HUES6 (cell line): ENCODE measurements around the gene SLC25A17.

Source experiments
- H3K27ac ChIP-seq: 2 replicates; pipeline ENCODE4 v1.7.0; 2013; ENCODE audit warnings: low read depth, mild to moderate bottlenecking, low read length, inconsistent platforms
- H3K27me3 ChIP-seq: 2 replicates; pipeline ENCODE4 v1.6.1; 2013; ENCODE audit warnings: low read length; ENCODE audit not compliant: control insufficient read depth, insufficient read depth
- H3K36me3 ChIP-seq: 2 replicates; pipeline ENCODE4 v1.6.1; 2013; ENCODE audit warnings: low read length; ENCODE audit not compliant: control insufficient read depth, insufficient read depth
- H3K4me1 ChIP-seq: 2 replicates; pipeline ENCODE4 v1.6.1; 2013; ENCODE audit warnings: low read length; ENCODE audit not compliant: control insufficient read depth, insufficient read depth
- H3K4me3 ChIP-seq: 2 replicates; pipeline ENCODE4 v1.5.1; 2013; ENCODE audit warnings: low read depth, low read length
- H3K9ac ChIP-seq: one replicate; pipeline ENCODE4 v1.6.1; 2013; ENCODE audit warnings: mild to moderate bottlenecking, low read length
- H3K9me3 ChIP-seq: 2 replicates; pipeline ENCODE4 v1.6.1; 2013; ENCODE audit warnings: low read depth, low read length; ENCODE audit not compliant: control insufficient read depth, insufficient read depth

The SLC25A17 gene

DNA sequence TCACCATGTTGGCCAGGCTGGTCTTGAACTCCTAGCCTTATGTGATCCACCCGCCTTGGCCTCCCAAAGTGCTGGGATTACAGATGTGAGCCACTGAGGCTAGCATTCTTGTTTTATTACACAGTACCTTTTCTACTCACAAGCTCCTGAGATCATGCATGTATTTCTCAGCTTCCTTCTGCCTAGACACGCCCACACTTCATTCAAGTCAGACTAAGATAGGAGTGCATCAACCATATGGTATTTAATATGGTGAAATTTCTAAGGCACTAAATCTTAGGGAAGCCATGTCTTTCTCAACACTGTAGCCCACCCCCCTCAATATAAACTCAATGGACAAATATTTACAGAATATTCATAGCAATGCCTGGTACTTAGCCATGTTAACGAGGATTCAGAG lies 62.1 kb downstream of the SLC25A17 start:
- 0 out of 2 replicates have a peak, but pooled peaks cover 3% of the 10 kb centered on the region for H3K4me1 ChIP-seq
- H3K4me3 ChIP-seq = no peak overlapping the region
- no peaks in the 10 kb centered on the region for H3K27me3 ChIP-seq
- H3K9ac ChIP-seq = no peak overlapping the region
- H3K27ac ChIP-seq = no peak overlapping the region
- H3K9me3 ChIP-seq = no peaks in the 10 kb centered on the region
- no peaks in the 10 kb centered on the region for H3K36me3 ChIP-seq

DNA sequence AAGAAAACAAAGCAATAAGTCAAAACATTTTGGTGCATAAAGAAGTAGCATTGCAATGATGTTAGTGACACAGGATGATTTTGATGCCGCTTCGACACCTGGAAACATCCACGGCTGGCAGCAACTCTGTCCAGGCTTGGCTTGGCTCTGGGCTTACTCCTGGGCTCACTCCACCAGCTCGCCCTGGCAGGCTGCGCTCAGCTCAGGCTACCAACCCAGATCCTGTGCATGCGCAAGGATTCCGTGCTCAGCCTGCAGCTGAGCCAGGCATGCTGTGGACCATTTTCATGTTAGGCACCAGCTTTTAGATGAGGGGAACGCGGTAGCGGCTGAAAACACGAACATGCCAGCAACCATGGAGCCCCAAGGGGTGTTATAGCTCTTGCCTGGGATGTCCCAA lies 66.0 kb downstream of the SLC25A17 start:
- Histone ChIP-seq H3K36me3 (no peaks in the 10 kb centered on the region), H3K4me3 (no peak overlapping the region), H3K9ac (no peak overlapping the region), H3K27ac (no peak overlapping the region), H3K9me3 (peaks cover 10% of the 10 kb centered on the region), H3K4me1 (peaks cover 11% of the 10 kb centered on the region), H3K27me3 (no peaks in the 10 kb centered on the region)

DNA sequence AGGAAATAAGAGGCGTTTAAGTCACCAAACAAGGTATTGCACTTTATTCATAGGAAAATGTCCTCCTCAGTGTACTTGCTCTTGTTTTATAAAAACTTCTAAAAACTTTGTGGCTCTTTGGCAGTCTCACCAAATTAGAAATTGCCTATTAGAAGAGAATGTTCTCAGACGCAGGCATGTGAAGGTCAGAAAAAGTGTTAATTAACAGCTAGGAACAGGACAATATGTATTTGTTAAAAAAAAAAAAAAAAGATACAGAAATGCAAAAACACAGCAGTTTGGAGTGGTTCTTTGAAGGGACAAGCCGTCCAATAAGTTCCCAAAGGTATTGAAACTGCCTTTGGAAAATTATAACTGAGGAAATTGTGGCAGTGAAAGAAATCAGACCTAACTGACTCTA lies 67.9 kb downstream of the SLC25A17 start:
- Histone ChIP-seq H3K4me1 (peaks cover 11% of the 10 kb centered on the region), H3K27ac (no peak overlapping the region), H3K4me3 (no peak overlapping the region), H3K36me3 (no peaks in the 10 kb centered on the region), H3K9me3 (peaks cover 16% of the 10 kb centered on the region), H3K27me3 (no peaks in the 10 kb centered on the region), H3K9ac (no peak overlapping the region)

DNA sequence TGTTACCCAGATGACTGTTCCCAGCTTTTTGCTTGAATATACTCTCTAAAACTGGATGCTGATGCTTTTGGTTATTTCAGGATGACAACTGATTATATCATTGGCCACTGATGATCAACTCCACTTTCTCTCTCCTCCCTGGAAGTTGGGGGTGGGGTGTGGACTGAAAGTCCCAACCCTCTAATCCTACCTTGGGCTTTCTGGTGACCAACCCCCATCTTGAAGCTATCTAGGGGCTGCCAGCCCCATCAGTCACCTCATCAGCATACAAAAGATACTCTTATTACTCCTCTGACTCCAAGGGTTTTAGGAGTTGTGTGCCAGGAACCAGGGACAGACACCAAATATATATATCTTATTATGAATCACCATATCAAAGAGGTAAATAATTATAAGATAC lies 69.3 kb downstream of the SLC25A17 start:
- Histone ChIP-seq H3K4me1 (peaks cover 11% of the 10 kb centered on the region), H3K27ac (no peak overlapping the region), H3K27me3 (no peaks in the 10 kb centered on the region), H3K9ac (no peak overlapping the region), H3K9me3 (peaks cover 16% of the 10 kb centered on the region), H3K4me3 (no peak overlapping the region), H3K36me3 (no peaks in the 10 kb centered on the region)

DNA sequence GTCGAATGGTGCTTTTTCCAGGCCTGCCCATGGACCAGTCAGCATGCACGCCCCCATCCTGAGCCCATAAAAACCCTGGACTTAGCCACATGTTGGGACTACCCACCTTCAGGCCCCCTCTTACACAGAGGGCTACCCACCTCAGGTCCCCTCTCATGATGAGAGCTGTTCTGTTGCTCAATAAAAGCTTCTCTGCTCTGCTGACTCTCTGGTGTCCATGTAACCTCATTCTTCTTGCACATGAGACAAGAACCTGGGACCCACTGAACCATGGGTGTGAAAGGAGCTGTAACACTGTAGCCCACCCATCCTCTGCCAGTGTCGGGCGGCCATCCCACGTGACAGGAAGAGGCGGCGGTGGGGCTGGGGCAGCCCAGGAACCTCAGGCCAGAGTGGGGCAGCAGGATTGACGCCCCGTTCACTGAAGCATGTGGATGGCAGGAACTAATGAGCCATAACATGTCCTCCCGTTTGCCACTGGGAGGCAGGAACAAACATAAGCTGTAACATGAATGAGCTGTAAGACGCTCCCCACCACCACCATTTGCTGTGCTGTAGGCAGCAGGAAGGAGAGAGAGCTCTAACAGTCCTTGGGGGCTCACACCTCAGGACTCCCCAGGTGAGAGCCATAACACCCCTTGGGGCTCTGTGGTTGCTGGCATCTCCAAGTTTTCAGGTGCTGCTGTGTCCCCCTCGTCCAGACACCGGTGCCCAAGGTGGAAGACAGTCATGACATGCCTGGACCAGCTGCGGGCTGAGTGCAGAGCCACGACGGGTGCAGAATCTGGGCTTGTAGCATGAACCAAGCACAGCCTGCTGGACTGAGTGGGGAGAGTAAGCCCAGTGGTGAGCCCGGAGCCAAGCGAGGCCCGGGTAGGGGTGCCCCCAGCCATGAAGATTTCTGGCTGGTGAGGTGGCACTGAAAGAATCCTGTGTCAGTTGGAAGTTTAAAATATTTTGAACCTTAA lies 70.5 kb downstream of the SLC25A17 start:
- Histone ChIP-seq H3K4me3 (no peak overlapping the region), H3K36me3 (no peaks in the 10 kb centered on the region), H3K27me3 (no peaks in the 10 kb centered on the region), H3K27ac (no peak overlapping the region), H3K9ac (no peak overlapping the region), H3K9me3 (peaks cover 16% of the 10 kb centered on the region), H3K4me1 (peaks cover 11% of the 10 kb centered on the region)

DNA sequence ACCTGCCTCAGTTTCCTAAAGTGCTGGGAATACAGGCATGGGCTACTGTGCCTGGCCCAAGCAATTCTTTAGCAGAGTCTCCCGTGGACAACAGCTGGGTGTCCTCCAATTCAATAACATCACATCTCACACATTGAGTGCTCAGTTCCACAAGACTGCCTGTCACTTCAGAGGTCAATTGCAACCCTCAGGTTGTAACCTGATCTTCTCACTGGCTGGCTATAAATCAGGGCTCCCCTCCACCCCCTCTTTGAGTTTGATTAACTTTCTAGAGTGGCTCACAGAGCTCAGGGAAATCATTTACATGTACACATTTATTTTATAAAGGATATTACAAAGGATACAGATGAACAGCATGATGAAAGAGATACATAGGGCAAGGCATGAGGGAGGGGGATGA lies 71.8 kb downstream of the SLC25A17 start:
- H3K9ac ChIP-seq = no peak overlapping the region
- H3K36me3 ChIP-seq = no peaks in the 10 kb centered on the region
- no peak overlapping the region for H3K27ac ChIP-seq
- no peaks in the 10 kb centered on the region for H3K27me3 ChIP-seq
- no peak overlapping the region for H3K4me3 ChIP-seq
- peaks cover 16% of the 10 kb centered on the region for H3K9me3 ChIP-seq
- peaks cover 11% of the 10 kb centered on the region for H3K4me1 ChIP-seq

DNA sequence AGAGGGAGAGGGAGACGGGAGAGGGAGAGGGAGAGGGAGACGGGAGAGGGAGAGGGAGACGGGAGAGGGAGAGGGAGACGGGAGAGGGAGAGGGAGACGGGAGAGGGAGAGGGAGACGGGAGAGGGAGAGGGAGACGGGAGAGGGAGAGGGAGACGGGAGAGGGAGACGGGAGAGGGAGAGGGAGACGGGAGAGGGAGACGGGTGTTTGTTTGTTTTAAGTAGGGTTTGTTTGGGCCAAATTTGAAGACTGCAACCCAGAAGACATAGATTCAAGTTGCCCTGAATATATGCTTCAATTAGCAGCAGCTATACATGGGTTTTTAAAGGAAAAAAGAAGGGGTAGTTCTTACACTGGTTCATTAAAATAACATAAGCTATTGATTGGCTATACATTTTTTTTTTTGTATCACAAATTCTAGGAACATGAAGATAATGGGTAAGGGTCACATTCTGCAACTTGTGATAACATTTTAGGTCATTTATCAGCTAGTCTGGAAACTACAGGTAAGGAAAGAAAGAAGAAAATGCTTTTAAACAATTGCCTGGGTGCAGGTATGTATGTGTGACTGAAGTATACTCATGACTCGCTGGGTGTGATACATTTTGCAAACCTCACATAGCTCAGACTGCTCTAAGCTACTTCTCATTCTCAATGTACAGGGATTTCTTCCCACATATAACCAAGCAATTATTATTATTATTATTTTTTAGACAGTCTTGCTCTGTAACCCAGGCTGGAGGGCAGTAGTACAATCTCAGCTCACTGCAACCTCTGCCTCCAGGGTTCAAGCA lies 72.5 kb downstream of the SLC25A17 start:
- H3K4me3 ChIP-seq = no peak overlapping the region
- no peaks in the 10 kb centered on the region for H3K36me3 ChIP-seq
- H3K4me1 ChIP-seq = peaks cover 11% of the 10 kb centered on the region
- no peak overlapping the region for H3K9ac ChIP-seq
- peaks cover 16% of the 10 kb centered on the region for H3K9me3 ChIP-seq
- no peaks in the 10 kb centered on the region for H3K27me3 ChIP-seq
- no peak overlapping the region for H3K27ac ChIP-seq

DNA sequence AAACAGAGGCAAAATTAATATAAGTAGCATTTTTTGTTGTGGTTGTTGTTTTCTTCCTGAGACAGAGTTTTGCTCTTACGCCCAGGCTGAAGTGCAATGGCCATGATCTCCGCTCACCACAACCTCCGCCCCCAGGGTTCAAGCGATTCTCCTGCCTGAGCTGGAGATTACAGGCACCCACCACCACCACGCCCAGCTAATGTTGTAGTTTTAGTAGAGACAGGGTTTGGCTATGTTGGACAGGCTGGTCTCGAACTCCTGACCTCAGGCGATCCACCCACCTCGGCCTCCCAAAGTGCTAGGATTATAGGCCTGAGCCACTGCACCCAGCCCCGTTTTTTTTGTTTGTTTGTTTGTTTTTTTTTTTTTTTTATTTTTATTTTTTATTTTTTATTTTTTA lies 75.4 kb downstream of the SLC25A17 start:
- Histone ChIP-seq H3K9me3 (peaks cover 12% of the 10 kb centered on the region), H3K4me3 (no peak overlapping the region), H3K27me3 (no peaks in the 10 kb centered on the region), H3K4me1 (peaks cover 2% of the 10 kb centered on the region; the same call in 1 of the 2 replicates), H3K27ac (no peak overlapping the region), H3K36me3 (no peaks in the 10 kb centered on the region), H3K9ac (no peak overlapping the region)

DNA sequence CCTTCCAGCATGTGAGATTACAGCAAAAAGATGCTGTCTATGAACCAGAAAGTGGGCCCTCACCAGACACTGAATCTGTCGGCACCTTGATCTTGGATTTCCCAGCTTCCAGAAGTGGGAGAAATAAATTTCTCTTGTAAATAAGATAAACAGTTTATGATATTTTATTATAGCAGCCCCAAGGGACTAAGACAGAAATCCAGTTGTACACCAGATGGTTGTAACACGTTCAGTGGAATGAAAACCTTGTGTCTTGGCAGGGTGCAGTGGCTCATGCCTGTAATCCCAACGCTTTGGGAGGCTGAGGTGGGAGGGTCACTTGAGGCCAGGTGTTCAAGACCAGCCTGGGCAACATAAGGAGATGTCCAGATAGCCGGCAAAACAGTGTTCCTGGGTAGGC lies 78.0 kb downstream of the SLC25A17 start:
- H3K27me3 ChIP-seq = no peaks in the 10 kb centered on the region
- no peaks in the 10 kb centered on the region for H3K36me3 ChIP-seq
- H3K4me1 ChIP-seq = peaks cover 2% of the 10 kb centered on the region; the same call in 1 of the 2 replicates
- no peak overlapping the region for H3K27ac ChIP-seq
- no peaks in the 10 kb centered on the region for H3K9me3 ChIP-seq
- no peak overlapping the region for H3K9ac ChIP-seq
- H3K4me3 ChIP-seq = no peak overlapping the region

DNA sequence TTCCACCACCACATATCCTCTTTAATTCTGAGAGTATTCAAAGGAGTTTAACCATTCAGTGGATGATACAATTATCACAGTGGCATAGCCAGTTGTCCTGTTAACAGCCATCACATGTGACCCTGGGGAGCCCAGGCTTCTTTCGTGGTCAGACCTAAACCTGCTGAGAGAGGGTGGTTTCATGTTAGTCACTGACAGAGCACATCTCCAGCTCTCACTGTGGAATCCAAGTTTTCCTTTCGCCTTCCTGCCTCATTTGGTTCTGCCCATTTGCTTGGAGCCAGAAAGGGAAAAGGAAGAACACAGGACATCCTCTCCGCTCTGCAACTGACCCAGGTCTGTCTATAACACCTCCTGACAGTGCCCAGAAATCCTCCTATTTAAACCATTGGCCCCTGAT lies 79.4 kb downstream of the SLC25A17 start:
- Histone ChIP-seq H3K4me1 (peaks cover 2% of the 10 kb centered on the region; the same call in 1 of the 2 replicates), H3K9me3 (no peaks in the 10 kb centered on the region), H3K9ac (no peak overlapping the region), H3K27ac (no peak overlapping the region), H3K4me3 (no peak overlapping the region), H3K36me3 (no peaks in the 10 kb centered on the region), H3K27me3 (no peaks in the 10 kb centered on the region)

DNA sequence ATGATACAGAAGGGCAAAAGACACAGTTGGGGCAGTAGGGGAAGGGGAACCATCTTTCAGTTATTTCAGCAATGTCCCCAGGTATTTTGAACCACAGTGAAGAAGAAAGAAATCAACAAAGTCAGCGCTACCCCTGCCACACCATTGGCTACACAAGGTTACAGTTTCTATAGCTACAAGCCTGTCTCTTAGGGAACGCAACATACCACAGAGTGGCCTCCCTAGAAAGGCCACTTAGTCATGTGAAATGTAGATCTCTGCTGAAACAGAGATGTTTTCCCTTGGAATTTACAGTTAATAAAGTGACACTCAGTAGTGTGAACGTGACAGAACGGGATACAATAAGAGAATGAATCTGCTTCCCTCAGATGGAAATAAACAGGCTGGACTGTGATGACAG lies 85.2 kb downstream of the SLC25A17 start:
- H3K27me3 ChIP-seq = no peaks in the 10 kb centered on the region

More for the DNA sequence above, 85.2 kb downstream of the SLC25A17 start:
- Histone ChIP-seq H3K9ac (no peak overlapping the region), H3K4me1 (peaks cover 8% of the 10 kb centered on the region), H3K27ac (no peak overlapping the region), H3K9me3 (peaks cover 4% of the 10 kb centered on the region; the same call in 1 of the 2 replicates), H3K4me3 (no peak overlapping the region), H3K36me3 (no peaks in the 10 kb centered on the region)
